OCI-LY7 (cell line): ENCODE results near the gene AGRN. TPM values are rescaled to one million over a fixed set of nuclear protein-coding genes. Genes with fewer than 3 reads are reported as not detected.

ENCODE experiments used
- BruUV-seq: library from RNA; stranded (reverse); fragments of 400-500 nt; replicated peaks from 2 replicates; lab custom pipeline; 2021; lab: Mats Ljungman, UMichigan
- CTCF ChIA-PET: fragments of 300-600 bp; sonication (Branson Sonifier 250); formaldehyde crosslinking; loops from one replicate; lab custom pipeline; 2022; ENCODE audit warnings: antibody characterized with exemption; ENCODE audit not compliant: unreplicated experiment; lab: Charles Lee
- POLR2A ChIA-PET: fragments of 300-600 bp; sonication (Branson Sonifier 250); formaldehyde crosslinking; loops from one replicate; lab custom pipeline; 2022; ENCODE audit warnings: antibody characterized with exemption; lab: Charles Lee
- DNase-seq: peaks from one replicate; pipeline ENCODE4 v3.0.0-alpha.2; 2015; ENCODE audit warnings: low spot score
- H2AFZ ChIP-seq: fragments of 200-600 bp; sonication (generic), shearing (Covaris generic); 2 replicates; pipeline ENCODE4 v1.6.1; 2014; ENCODE audit warnings: mild to moderate bottlenecking, antibody characterized with exemption, low read length, moderate library complexity
- H3K27ac ChIP-seq: fragments of 200-600 bp; sonication (generic); 2 replicates; pipeline ENCODE4 v1.5.1; 2014; ENCODE audit warnings: mixed run types, low read depth, mild to moderate bottlenecking, moderate library complexity, low read length, inconsistent platforms; ENCODE audit not compliant: poor library complexity, severe bottlenecking
- H3K36me3 ChIP-seq: fragments of 200-600 bp; sonication (generic); 2 replicates; pipeline ENCODE4 v1.6.1; 2014; ENCODE audit warnings: mild to moderate bottlenecking, antibody characterized with exemption, low read length, moderate library complexity, mixed read lengths; ENCODE audit not compliant: insufficient read depth
- H3K4me1 ChIP-seq: fragments of 200-600 bp; sonication (generic); 2 replicates; pipeline ENCODE4 v1.5.1; 2014; ENCODE audit warnings: mild to moderate bottlenecking, low read length; ENCODE audit not compliant: insufficient read depth, poor library complexity, severe bottlenecking
- H3K4me2 ChIP-seq: fragments of 200-600 bp; sonication (generic); 2 replicates; pipeline ENCODE4 v1.6.1; 2014; ENCODE audit warnings: mild to moderate bottlenecking, low read length
- H3K4me3 ChIP-seq: fragments of 200-600 bp; sonication (generic); 2 replicates; pipeline ENCODE4 v1.5.1; 2014; ENCODE audit warnings: mild to moderate bottlenecking, low read depth, low read length; ENCODE audit not compliant: poor library complexity, severe bottlenecking
- H3K79me2 ChIP-seq: fragments of 200-600 bp; sonication (generic); 2 replicates; pipeline ENCODE4 v1.6.1; 2016; ENCODE audit warnings: low read depth, mild to moderate bottlenecking, low read length, moderate library complexity, mixed read lengths; ENCODE audit not compliant: insufficient read depth
- H3K9me2 ChIP-seq: fragments of 200-600 bp; sonication (generic); 2 replicates; pipeline ENCODE4 v1.6.1; 2016; ENCODE audit warnings: mild to moderate bottlenecking, low read length, mixed read lengths; ENCODE audit not compliant: insufficient read depth
- H3K9me3 ChIP-seq: fragments of 200-600 bp; sonication (generic); 2 replicates; pipeline ENCODE4 v1.6.1; 2014; ENCODE audit warnings: mild to moderate bottlenecking, mixed run types, low read length, mixed read lengths
- H4K20me1 ChIP-seq: fragments of 200-600 bp; sonication (generic); 2 replicates; pipeline ENCODE4 v1.6.1; 2014; ENCODE audit warnings: mild to moderate bottlenecking, antibody characterized with exemption, low read length, moderate library complexity, mixed read lengths; ENCODE audit not compliant: insufficient read depth
- CTCF ChIP-seq: fragments of 200-600 bp; sonication (generic); conservative IDR thresholded peaks from 2 replicates; pipeline ENCODE4 v1.5.1; 2014; ENCODE audit warnings: mild to moderate bottlenecking, antibody characterized with exemption, low read length, moderate library complexity, mixed read lengths
- EZH2phosphoT487 ChIP-seq: fragments of 200-600 bp; sonication (generic); IDR thresholded peaks from 2 replicates; pipeline ENCODE4 v1.6.1; 2018; ENCODE audit warnings: low read depth, borderline replicate concordance, mild to moderate bottlenecking, mixed run types, antibody characterized with exemption, low read length, moderate library complexity, mixed read lengths
- intact Hi-C: fragments of 100-400 bp; cut with micrococcal nuclease; formaldehyde crosslinking; loops from one replicate; pipeline ENCODE4 v1.10.0; 2022; ENCODE audit not compliant: unreplicated experiment
- total RNA-seq, 2 experiments: library from RNA; depleted of rRNA in 1 of 2; stranded (reverse); fragments of >200 nt in 1 of 2; shearing (Covaris generic) in 1 of 2; gene quantifications; 2 replicates each; pipeline ENCODE4 v1.2.3, GENCODE V29; 2014 to 2022

The AGRN gene
- total RNA-seq, 2 experiments from 2014 or later: 2.7 to 9.1 TPM

GRCh38 chr1:970973-971730, 48.8 kb upstream of the AGRN start:
- no peak for DNase-seq
- Histone ChIP-seq H2AFZ (no peak overlapping the region), H3K4me3 (no peak overlapping the region), H3K4me2 (no peak overlapping the region), H4K20me1 (no peaks in the 10 kb centered on the region; the same call in 1 of the 2 replicates), H3K9me2 (no peaks in the 10 kb centered on the region), H3K79me2 (no peaks in the 10 kb centered on the region), H3K36me3 (no peaks in the 10 kb centered on the region), H3K9me3 (no peaks in the 10 kb centered on the region), H3K4me1 (no peaks in the 10 kb centered on the region), H3K27ac (no peak overlapping the region)
- BruUV-seq: no TSS peak
- ChIA-PET POLR2A (no interaction called here), CTCF (no interaction called here)
- TF ChIP-seq EZH2phosphoT487: no peak
- TF ChIP-seq CTCF: no peak
- intact Hi-C loops: no loop called here

GRCh38 chr1:971751-972506, 48.0 kb upstream of the AGRN start:
- Histone ChIP-seq H3K4me3 (no peak overlapping the region), H3K4me2 (no peak overlapping the region), H3K36me3 (no peaks in the 10 kb centered on the region), H3K4me1 (no peaks in the 10 kb centered on the region), H3K79me2 (no peaks in the 10 kb centered on the region), H3K9me2 (no peaks in the 10 kb centered on the region), H3K27ac (no peak overlapping the region), H4K20me1 (no peaks in the 10 kb centered on the region; the same call in 1 of the 2 replicates), H2AFZ (no peak overlapping the region), H3K9me3 (no peaks in the 10 kb centered on the region)
- intact Hi-C loops: no loop called here
- ChIA-PET CTCF (no interaction called here), POLR2A (no interaction called here)
- TF ChIP-seq EZH2phosphoT487: no peak
- no peak for TF ChIP-seq CTCF
- no TSS peak for BruUV-seq
- DNase-seq: no peak
